Measurements from ENCODE around the gene CNN3. TPM values are rescaled to one million over a fixed set of nuclear protein-coding genes. Genes with fewer than 3 reads are reported as not detected.

Gene CNN3
- total RNA-seq (2021) = 183 to 187 TPM (median 185 TPM) in 3 replicates
- percentile 96 among the genes with signal in this experiment for Bru-seq, nascent RNA
- long read RNA-seq, experiment 1, transcript CNN3-201 (7 exons, 2,165 nt) = major isoform, 1,594 of 1,680 reads
- long read RNA-seq, experiment 1, transcript CNN3-204 (3 exons, 568 nt) = minor isoform, 7 of 1,680 reads
- long read RNA-seq, experiment 1, partial matches to known transcripts = 33 of 1,680 reads
- long read RNA-seq, experiment 1, other reads (novel, unspliced or antisense) = 42 of 1,680 reads
- long read RNA-seq, experiment 2, transcript CNN3-204 (3 exons, 568 nt) = minor isoform, 9 of 186 reads
- long read RNA-seq, experiment 2, transcript CNN3-201 (7 exons, 2,165 nt) = major isoform, 130 of 186 reads
- long read RNA-seq, experiment 2, partial matches to known transcripts = 12 of 186 reads
- long read RNA-seq, experiment 2, other reads (novel, unspliced or antisense) = 33 of 186 reads
- long read RNA-seq, experiment 3, transcript CNN3-201 (7 exons, 2,165 nt) = major isoform, 134 of 145 reads
- long read RNA-seq, experiment 3, partial matches to known transcripts = 8 of 145 reads
- long read RNA-seq, experiment 3, other reads (novel, unspliced or antisense) = 3 of 145 reads

- Mint-ChIP-seq H3K27ac (peak within 1 kb of the TSS; percentile 100), H3K4me1 (peaks cover 68% of the 10 kb centered on the region), H3K4me3 (peak within 1 kb of the TSS; percentile 98), H3K36me3 (peaks cover 11% of the 10 kb centered on the region; the same call in 1 of the 2 replicates), H3K9me3 (no peaks in the 10 kb centered on the region), H3K27me3 (ENCODE audit: low read depth) (no peaks in the 10 kb centered on the region)
- peak; percentile 94 for DNase-seq (ENCODE audit: low spot score)
- ChIA-PET CTCF (interaction anchor here (1.0 to 1.9 kb wide), 4 partner anchors 17 to 117 kb away, joined by 3 to 11 read pairs (median 4); no protein-coding TSS in a partner anchor), POLR2A (interaction anchor here (1.0 to 2.1 kb wide), 5 partner anchors 9 to 307 kb away, joined by 3 to 8 read pairs (median 3); partner anchors contain the start of gene RWDD3)
- ATAC-seq = peak; percentile 84
- TF ChIP-seq AR (CRISPR knock-in tag; IDR thresholded peaks at IDR 0.05) (no peak), ZNF512 (CRISPR knock-in tag; IDR thresholded peaks at IDR 0.05; ENCODE audit: borderline replicate concordance) (no peak), USF2 (CRISPR knock-in tag; IDR thresholded peaks at IDR 0.05) (no peak; the same call in 1 of the 2 replicates), CREB1 (CRISPR knock-in tag; IDR thresholded peaks at IDR 0.05) (0 out of 2 replicates have a peak, but pooled peaks have one; percentile 17), NFE2L1 (CRISPR knock-in tag; IDR thresholded peaks at IDR 0.05) (no peak), ZNF416 (CRISPR knock-in tag; IDR thresholded peaks at IDR 0.05) (no peak), MAX (CRISPR knock-in tag; IDR thresholded peaks at IDR 0.05) (peak; percentile 76), ZSCAN18 (CRISPR knock-in tag; IDR thresholded peaks at IDR 0.05) (no peak), TP53 (CRISPR knock-in tag; IDR thresholded peaks at IDR 0.05) (no peak), ZNF263 (CRISPR knock-in tag; IDR thresholded peaks at IDR 0.05; ENCODE audit: low read depth) (no peak), CREM (CRISPR knock-in tag; IDR thresholded peaks at IDR 0.05) (0 out of 2 replicates have a peak, but pooled peaks have one; percentile 66), ZNF317 (CRISPR knock-in tag; IDR thresholded peaks at IDR 0.05; ENCODE audit: borderline replicate concordance, low read depth) (no peak), ERG (CRISPR knock-in tag; IDR thresholded peaks at IDR 0.05) (no peak), ZNF138 (CRISPR knock-in tag; conservative IDR thresholded peaks at IDR 0.05) (no peak), TEAD4 (CRISPR knock-in tag; IDR thresholded peaks at IDR 0.05) (0 out of 2 replicates have a peak, but pooled peaks have one; percentile 47), HMGXB4 (CRISPR knock-in tag; IDR thresholded peaks at IDR 0.05) (peak; percentile 35; the same call in 1 of the 2 replicates), IRF2 (CRISPR knock-in tag; IDR thresholded peaks at IDR 0.05; ENCODE audit: borderline replicate concordance, low read depth) (no peak), FOXK1 (CRISPR knock-in tag; IDR thresholded peaks at IDR 0.05) (peak; percentile 58; the same call in 1 of the 2 replicates), NR3C1 (CRISPR knock-in tag; conservative IDR thresholded peaks at IDR 0.05; ENCODE audit: low read depth) (0 out of 2 replicates have a peak, but pooled peaks have one; percentile 77), TCF7 (CRISPR knock-in tag; IDR thresholded peaks at IDR 0.05; ENCODE audit: low read depth) (no peak), CTCF (IDR thresholded peaks at IDR 0.05) (no peak)
Measured at GRCh38 chr1:94926915-94927404, at the start of gene CNN3. TSS of gene CNN3 (minus strand) at chr1:94927110. CDS start at chr1:94926894, 216 bp downstream.
